Stimulated activated CD4-positive, alpha-beta T cell treated with anti-CD3 and anti-CD28 coated beads, Interleukin-2, amount 100 ng/mL, for 48 hours (primary cell): ENCODE results near the gene BTN2A1.
"Not testable (repeated sequence)": the region's sequence is repeated elsewhere in the genome, so short reads cannot be mapped to it uniquely, and the experiment has no call there.

ENCODE experiments used
- DNase-seq, 2 donors: peaks; one replicate each; pipeline ENCODE4 v3.0.0-alpha.2; 2020

The BTN2A1 gene

DNA sequence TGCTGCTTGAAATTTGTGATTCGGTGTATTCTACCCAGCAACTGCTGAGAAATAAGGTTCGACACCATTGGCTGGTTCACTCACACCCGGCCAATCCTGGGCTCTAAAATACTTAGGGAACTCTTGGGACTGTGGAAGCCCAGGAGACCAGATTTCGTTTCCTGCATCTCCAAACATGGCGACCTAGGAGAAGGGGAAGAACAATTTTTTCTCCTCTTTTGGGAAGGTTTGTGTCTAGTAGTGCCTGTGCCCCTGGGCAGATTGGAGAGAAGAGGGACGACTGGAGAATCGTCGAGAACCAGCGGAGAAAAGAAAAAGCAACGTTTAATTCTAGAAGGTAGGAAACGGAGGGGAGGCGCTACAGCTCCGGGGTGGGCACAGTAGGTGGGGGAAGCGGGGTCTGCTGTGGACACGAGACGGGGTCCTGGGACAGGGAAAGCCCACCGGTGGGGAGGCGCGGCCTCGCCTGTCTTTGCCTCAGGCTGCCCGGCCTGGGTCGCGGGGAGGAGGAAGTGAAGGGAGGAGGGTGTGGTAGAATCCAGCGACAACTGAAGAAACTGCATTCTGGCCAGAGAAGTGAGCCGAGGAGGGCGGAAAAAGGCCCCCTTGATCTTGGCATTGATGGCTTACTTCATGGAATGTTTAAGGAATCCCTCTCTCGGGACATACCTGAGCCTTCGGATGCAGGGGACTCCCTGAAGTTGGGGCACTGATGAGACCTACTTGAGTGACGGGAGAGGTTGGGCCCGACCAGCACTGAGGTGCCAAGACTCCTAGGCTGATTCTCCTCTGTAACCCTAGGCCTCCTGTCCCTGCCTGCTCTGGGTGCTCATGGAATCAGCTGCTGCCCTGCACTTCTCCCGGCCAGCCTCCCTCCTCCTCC lies at the start of gene BTN2A1:
TSS of gene BTN2A1 (plus strand) at position 150 of the 883 bp plus-strand sequence. CDS start at position 832, 682 bp downstream.
- peak; percentile 47 to 51 for DNase-seq

DNA sequence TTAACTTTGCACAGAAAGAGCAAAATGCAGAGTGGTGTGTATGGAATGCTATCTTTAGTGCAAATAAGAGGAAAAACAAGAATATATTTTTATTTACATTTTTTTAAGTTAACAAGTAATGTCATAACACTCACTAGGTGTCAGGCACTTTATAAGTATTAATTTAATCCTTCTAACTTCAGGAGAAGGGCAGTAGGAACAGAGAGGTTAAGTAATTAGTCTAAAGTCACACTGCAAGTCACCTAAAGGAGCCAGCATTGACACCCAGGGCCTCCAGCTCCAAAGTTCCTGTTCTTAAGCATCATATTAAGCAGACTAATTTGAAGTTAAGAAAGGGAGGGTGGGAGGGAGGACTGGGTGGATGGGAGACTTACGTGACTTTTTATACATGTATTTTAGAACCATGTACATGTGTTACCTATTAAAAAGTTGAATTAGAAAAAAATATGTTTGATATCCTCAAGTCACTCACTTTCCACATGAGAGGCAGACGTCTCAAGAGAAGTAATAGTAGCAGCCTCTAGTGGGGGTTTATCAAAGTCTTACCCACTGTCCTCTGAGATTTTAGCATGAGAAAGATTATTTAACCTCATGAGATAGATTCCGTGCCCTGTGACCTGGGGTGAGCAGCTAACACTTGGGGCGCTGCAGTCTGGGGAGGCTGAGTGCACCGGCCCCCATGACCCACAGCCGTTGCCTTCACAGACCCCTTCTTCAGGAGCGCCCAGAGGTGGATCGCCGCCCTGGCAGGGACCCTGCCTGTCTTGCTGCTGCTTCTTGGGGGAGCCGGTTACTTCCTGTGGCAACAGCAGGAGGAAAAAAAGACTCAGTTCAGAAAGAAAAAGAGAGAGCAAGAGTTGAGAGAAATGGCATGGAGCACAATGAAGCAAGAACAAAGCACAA lies 48.7 kb upstream of the BTN2A1 start:
- no peak for DNase-seq

DNA sequence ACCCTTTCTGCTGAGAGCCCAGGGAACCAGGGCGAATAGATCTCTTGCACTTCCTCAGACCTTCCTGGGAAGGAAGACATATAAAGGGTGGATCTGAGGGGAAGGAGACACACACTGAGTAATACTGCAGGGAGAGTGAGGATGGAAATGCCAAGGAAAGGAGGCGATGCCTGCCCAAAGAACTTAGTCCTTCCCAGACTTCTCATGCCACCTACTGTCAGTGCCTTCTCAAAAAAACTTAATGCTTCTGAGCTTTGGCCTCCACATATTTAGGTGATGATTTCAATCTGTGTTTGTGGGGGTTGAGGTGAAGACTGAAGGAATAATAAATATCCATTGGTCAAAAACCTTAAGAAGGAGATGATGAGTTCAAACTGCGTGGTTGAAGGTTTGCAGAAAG lies 46.0 kb upstream of the BTN2A1 start:
- DNase-seq, result no peak

DNA sequence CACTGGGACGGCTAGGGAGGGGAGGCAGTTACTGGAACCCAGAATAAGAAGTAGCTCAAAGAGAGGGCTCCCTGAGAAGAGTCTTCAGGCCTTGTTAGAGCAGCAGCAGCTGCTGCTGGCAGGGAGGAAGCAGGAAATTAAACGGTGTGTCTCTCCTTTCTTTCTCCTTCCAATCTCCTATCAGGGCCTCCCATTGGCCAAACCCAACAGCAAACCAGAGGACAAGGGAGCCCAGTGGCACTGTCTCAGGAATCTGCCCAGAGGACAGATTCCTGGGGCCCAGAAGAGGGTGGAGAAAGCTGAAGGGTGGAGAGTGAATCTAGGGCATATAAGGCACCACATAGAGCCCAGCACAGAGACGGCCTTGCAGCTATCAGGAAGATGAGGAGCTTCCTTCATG lies 45.5 kb upstream of the BTN2A1 start:
- DNase-seq, result no peak

DNA sequence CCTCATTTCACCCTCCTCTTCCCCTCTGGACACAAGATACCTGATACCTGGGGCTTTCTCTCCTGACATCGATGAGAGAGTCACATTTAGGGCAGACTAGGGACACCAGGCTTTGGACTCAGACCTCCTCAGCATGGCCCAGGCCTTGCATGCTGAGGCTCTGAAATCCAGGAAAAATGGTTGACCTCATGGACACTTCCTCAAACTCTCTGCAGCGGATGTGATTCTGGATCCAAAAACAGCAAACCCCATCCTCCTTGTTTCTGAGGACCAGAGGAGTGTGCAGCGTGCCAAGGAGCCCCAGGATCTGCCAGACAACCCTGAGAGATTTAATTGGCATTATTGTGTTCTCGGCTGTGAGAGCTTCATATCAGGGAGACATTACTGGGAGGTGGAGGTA lies 44.8 kb upstream of the BTN2A1 start:
- no peak for DNase-seq

DNA sequence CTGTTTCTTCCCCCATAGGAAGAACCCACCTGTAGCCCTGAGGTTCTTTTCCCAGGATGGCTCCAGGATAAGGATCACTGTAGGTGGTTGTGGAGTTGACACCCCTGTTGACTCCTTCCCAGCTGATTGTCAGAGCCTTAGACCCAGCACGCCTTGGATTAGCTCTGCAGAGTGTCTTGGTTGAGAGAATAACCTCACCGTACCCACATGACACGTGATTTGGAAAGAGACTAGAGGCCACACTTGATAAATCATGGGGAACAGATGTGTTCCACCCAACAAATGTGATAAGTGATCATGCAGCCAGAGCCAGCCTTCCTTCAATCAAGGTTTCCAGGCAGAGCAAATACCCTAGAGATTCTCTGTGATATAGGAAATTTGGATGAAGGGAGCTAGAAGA lies 43.5 kb upstream of the BTN2A1 start:
- DNase-seq, result no peak

DNA sequence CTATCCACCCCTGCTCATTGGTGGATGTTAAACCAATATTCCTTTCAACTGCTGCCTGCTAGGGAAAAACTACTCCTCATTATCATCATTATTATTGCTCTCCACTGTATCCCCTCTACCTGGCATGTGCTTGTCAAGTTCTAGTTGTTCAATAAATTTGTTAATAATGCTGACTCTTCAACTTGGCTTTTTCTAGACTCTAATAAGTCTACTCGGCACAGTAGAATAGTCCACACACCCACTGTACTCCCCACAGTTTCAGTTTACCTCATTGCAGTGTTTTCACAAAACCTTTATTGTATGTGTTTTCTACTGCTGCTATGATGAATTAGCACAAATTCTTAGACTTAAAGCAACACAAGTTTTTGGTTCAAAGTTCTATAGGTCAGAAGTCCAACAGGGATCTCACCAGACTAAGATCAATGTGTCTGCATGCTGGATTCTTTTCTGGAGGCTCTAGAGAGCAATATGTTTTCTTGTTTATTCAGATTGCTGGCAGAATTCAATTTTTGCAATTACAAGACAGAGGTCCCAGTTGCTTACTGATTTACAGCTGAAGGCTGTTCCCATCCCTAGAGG lies 42.6 kb upstream of the BTN2A1 start:
- DNase-seq, result no peak

DNA sequence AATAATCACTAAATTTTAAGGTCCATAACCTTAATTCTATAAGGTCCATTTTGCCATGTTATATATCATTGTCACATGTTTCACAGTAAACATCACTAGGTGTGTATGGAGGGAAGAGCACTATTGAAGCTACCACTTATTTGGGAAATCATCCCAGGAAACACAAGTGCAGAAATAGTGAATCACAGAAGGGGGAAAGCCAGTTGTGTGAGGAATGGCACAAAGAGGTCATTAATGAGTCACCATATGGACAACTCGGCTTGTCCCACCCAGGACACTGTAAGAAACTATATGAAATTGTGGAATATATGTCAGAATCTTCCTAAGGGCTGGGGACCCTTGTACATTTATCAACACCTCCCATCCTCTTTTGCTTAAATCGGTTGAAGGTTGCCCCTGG lies 42.0 kb upstream of the BTN2A1 start:
- no peak for DNase-seq

DNA sequence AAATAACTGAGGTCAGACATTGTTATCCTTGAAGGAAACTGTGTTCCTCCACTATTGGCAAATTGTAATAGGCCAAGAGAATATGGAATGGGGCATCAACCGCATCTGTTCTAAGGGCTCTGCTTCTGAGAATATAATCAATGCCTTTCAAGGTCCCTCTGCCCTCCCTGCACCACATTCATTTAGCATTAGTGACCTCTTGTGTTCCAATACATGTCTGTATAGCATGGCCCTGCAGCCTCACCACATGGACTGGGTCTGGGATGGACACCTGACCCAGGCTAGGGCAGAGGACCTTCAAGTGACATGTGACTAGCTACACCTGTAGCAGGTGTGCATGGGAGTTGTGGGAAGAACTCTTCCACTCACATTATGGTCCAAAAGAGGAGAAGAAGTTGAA lies 41.5 kb upstream of the BTN2A1 start:
- DNase-seq, result no peak

DNA sequence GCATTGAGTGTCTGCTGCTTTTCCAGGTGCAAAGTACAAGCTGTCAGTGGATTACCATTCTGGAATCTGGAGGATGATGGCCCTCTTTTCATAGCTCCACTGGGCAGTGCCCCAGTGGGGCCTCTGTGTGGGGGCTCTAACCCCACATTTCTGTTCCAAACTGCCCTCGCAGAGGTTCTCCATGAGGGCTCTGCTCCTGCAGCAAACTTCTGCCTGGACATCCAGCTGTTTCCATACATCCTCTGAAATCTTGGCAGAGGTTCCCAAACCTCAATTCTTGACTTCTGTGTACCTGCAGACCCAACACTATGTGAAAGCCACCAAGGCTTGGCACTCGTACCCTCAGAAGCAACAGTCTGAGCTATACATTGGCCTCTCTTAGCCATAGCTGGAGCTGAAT lies 39.7 kb upstream of the BTN2A1 start:
- DNase-seq, result not testable (repeated sequence)

DNA sequence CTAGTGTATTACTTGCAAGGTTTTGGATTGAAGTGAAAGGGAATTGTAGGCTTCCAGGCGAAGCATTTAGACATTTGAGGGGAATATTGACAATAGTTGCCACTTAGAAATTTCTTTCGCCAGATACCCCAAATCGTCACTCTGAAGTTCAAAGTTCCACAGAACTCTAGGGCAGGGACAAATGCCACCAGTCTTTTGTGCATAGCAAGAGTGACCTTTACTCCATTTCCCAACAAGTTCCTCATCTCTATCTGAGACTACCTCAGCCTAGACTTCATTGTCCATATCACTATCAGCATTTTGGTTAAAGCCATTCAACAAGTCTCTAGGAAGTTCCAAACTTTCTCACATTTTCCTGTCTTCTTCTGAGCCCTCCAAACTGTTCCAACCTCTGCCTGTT lies 39.0 kb upstream of the BTN2A1 start:
- DNase-seq, result not testable (repeated sequence)

DNA sequence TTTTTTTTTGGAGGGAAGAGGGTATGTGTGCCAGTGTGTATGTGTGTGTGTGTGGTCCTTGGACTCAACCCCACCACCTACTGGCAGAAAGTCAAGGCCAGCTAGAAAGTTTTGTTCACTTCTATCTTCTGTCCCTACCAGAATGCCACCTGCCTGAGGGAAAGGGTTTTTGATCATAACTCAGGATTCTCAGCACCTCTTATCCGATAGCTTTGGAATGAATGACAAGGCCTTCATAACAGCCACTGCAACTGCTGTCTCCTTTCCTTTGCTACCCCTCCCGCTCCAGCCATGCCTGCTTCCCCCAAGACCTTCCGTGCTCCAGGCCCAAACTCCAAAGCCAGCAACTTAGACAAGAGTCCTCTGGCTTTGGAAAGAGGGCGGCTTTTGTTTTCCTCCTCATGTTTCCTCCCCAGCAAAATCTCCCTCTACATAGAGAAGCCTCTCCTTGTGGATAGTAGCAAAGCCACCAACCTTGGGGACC lies 37.0 kb upstream of the BTN2A1 start:
- no peak for DNase-seq

DNA sequence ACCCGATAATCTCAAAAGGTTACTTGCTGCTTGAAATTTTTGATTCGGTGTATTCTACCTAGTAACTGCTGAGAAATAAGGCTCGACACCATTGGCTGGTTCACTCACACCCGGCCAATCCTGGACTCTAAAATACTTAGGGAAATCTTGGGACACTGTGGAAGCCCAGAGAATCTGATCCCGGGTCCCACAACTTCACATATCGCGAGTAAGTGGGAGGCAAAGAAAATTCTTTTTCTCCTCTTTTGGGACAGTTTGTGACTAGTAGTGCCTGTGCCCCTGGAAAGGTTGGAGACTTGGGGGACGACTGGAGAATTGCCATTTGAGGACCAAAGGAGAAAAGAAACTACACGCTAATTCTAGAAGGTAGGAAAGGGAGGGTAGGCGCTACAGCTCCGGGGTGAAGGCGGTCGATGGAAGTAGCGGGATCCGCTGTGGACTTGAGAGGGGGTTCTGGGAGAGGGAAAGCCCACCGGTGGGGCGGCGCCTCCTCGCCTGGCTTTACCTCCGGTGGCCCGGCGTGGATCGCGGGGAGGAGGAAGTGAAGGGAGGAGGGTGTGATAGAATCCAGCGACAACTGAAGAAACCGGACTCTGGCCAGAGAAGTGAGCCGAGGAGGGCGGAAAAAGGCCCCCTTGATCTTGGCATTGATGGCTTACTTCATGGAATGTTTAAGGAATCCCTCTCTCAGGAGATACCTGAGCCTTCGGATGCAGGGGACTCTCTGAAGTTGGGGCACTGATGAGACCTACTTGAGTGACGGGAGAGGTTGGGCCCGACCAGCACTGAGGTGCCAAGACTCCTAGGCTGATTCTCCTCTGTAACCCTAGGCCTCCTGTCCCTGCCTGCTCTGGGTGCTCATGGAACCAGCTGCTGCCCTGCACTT lies 36.3 kb upstream of the BTN2A1 start:
- peak in 1 of 2 donors; percentile 30 for DNase-seq

DNA sequence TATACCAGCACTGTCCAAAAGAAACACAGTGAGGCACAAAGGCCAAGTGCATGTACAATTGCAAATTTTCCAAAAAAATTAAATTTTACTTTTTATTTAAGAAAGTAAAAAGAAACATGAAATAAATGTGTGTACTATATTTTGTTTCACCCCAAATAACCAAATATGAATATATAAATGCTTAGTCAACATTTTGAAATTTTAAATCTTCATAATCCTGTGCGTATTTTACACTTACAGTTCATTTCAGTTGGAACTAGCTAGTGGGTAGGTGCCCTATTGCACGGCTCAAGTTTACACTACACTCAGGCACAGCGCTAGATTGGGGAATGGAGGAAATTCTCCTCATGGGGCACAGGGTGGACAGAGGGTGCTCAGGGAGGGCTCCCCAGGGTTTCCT lies 35.4 kb upstream of the BTN2A1 start:
- DNase-seq, result no peak

DNA sequence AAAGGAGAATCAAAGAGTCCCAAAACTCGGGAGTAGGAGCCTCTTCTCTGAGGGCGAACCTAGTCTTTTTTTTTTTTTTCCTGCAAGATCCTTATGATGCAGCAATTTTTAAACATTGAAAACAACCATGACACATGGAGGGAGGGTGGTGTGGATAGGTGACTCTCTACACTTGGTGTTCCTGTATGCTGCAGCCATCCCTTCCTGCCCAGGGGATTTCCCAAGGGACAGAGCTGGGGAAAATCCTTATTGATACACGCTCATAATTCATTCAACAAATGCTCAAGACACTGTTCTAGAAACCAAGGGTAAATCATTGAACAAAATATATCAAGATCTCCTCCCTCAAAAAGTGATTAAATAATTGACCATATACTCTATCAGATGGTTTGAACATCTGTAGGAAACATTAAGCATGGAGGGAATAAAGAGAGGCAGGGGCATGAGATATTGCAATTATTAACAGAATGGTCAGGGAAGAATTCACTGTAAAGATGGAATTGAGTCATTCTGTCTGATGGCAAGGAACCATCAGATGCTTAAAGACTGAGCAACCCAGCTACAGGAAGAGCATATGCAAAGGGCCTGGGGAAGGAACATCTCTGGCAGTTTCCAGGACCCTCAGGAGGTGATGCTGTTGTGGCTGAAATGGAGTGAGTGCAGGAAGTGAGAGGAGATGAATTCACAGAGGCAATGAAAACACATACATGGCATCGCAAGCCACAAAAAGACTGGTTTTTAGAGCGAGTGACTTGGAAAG lies 30.9 kb upstream of the BTN2A1 start:
- no peak for DNase-seq

DNA sequence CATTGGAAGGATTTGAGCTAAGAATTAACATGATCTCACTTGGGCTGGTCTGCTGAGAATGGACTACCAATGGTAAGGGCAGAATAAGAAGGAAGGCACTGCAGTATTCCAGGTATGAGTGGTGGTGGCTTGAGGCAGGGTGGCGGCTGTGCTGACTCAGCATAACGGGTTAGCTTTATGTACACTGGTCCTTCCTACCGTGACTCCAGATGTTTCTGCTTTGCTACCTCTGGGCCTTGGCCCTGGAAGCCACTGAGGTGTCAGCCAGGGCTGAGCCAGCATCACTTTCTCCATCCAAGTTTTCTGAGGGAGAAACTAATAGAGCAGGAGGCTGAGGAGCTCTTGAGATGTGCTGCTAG lies 30.3 kb upstream of the BTN2A1 start:
- DNase-seq, result no peak

DNA sequence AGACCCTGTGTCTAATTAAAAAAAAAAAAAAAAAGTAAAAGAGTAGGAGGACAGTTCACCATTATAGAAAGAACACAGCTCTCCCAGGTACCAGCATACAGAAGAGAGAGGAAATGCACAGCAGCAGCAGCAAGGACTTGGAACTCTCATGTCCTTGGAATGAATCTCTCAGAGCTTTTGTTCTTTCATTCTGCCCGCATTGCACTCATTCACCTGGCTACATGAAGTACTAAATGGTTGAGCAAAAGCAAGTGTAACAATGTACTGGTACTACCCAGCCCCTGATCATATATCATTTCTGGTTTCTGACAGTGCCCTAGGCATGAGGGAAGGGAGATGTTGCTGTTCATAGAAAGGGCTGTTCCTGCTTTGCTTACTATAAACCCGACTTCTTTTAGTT lies 29.5 kb upstream of the BTN2A1 start:
- DNase-seq, result no peak

DNA sequence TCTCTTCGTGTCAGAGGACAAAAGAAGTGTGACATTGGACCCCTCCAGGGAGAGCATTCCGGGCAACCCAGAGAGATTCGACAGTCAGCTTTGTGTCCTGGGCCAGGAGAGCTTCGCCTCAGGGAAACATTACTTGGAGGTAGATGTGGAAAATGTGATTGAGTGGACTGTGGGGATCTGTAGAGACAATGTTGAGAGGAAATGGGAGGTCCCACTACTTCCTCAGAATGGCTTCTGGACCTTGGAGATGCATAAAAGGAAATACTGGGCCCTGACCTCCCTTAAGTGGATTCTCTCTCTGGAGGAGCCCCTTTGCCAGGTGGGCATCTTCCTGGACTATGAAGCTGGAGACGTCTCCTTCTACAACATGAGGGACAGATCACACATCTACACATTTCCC lies 27.0 kb upstream of the BTN2A1 start:
- no peak for DNase-seq

DNA sequence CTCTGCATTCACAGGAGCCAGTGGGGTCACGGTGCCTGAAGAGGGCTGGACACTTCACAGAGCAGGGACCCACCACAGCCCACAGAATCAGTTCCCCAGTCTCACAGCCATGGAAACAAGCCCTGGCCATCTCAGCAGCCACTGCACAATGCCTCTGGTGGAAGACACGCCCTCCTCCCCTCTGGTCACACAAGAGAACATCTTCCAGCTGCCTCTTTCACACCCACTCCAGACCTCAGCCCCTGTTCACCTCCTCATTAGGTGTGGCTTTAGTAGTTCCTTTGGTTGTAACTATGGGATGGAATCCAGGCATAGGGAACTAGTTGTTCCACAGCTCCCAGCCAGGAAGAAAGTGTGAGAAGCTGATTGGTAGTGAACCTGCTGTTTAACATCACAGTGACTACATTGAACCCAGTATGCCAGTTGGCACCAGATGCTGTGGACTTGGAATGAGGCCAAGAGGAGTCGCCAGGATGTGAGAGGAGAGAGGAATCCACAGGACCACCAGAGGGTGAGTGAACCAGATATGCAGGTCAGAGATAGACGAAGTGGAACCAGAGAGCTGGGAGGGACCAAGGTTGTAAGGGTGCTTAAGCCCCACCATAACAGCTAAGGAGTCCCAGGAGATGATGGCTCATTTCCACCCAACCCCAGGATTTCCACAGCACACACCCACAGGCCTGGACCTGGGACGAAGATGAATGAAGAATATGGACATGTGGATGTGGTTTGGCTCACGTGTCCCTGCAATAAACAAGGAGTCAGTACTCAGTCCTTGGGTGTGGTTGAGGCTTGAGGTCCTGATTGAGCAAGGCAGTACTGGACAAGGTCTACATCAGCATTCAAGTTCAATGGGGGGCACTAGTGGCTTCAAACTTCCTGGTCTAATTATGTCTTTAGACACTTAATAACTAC lies 26.2 kb upstream of the BTN2A1 start:
- DNase-seq, result no peak

DNA sequence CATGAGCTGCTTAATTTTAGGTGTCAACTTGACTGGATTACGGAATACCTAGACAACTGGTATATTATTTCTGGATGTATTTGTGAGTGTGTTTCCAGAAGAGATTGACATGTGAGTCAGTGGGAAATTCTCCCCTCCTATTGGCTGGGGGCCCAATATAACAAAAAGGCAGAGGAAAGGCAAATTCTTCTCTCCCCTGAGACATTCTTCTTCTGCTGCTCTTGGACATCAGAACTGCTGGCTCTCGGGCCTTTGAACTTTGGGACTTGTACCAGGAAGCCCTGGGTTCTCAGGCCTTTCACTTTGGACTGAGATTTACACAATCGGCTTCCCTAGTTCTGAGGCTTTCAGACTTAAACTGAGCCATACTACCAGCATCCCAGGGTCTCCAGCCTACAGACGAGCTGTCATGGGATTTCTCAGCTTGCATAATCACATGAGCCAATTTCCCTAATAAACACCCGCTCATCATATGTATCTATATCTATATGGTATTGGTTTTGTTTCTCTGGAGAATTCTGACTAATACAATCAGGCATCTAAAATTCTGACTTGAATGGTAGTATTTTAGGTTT lies 25.0 kb upstream of the BTN2A1 start:
- DNase-seq, result no peak
